Stimulated activated naive B cell treated with anti-CD40 and anti-IgM and Interleukin-4, amounts not matched to agents 10 μg/mL and 1 μg/mL and 100 μg/mL, for 72 hours (primary cell): ENCODE measurements around the gene KCNIP2.
A peak's percentile ranks its signal among the peaks of the same experiment; 100 is the strongest.

ENCODE experiments used
- ATAC-seq, 2 donors: fragments of 150-1000 bp; cut with Tn5 transposase; replicated peaks; 2 replicates each; pipeline ENCODE4 v1.10.0; 2021; ENCODE audit warnings: moderate library complexity in 1 of 2
- DNase-seq: peaks from one replicate; pipeline ENCODE4 v3.0.0; 2021
- H3K27ac Mint-ChIP-seq: one replicate; pipeline ENCODE4 v1.8.0; 2022; ENCODE audit warnings: mild to moderate bottlenecking, mixed read lengths
- H3K27me3 Mint-ChIP-seq, 2 donors: one replicate each; pipeline ENCODE4 v1.8.0; 2022; ENCODE audit warnings: mixed read lengths in 2 of 2
- H3K36me3 Mint-ChIP-seq, 2 donors: one replicate each; pipeline ENCODE4 v1.8.0; 2022; ENCODE audit warnings: mixed read lengths in 2 of 2, mild to moderate bottlenecking in 1 of 2
- H3K4me1 Mint-ChIP-seq, 2 donors: one replicate each; pipeline ENCODE4 v1.8.0; 2022; ENCODE audit warnings: mixed read lengths in 2 of 2, mild to moderate bottlenecking in 1 of 2
- H3K4me3 Mint-ChIP-seq, 2 donors: one replicate each; pipeline ENCODE4 v1.8.0; 2022; ENCODE audit warnings: mild to moderate bottlenecking in 2 of 2, mixed read lengths in 2 of 2, moderate library complexity in 1 of 2
- H3K9me3 Mint-ChIP-seq, 2 donors: one replicate each; pipeline ENCODE4 v1.8.0; 2022; ENCODE audit warnings: mixed read lengths in 2 of 2, mild to moderate bottlenecking in 1 of 2

KCNIP2 gene

DNA sequence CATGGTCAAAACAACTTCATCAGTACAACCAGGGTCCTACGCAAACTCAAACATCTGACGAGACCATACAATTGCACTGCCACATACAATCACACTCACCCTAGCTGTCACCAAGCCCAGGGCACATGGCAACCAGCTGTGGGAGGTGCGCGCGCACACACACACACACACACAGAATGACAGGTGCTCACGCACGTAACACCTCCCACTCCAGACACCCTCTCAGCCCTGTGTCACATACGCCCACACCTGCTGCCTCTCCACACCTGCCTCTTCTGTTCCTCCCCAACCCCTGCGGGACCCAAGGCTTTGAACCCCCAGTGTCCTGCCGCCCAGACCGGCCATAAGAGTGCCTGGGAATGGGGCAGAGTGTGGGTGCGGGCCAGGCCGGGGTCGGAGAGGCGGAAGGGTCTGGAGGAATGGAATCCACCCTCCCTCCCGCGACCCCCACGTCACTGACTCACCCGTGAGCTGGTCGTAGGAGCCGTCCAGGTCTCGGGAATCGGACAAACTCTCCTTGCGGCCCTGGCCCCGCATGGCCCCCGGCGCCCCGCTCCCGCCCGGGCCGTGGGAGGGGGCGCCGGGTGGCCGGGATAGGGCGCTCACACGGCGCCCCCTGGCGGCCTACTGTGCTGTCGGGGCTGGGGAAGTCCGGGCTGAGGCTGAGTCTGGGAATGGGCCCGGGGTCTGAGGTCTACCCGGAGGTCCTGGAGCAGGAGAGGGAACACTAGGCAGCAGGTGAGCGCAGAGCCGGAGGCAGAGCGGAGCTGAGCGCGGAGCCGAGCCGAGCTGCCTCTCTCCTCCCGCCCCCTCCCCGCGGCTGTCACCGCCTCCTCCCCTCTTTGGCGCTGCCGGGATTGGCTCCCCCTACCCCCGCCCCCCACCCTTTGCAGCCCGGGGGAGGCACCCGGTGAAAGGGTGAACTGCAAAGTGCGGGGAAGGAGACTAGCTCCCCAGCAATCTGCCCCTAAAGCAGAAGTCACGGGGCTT lies at the start of gene KCNIP2:
Gene KCNIP2 (minus strand): TSS at position 769 of the 990 bp plus-strand sequence. CDS start 232 bp downstream, at position 537.
- H3K4me3 Mint-ChIP-seq = peak within 1 kb of the TSS; percentile 85 to 92
- peaks cover 12 to 21% of the 10 kb centered on the region in 2 donors for H3K36me3 Mint-ChIP-seq
- H3K4me1 Mint-ChIP-seq = peaks cover 41 to 51% of the 10 kb centered on the region in 2 donors
- ATAC-seq (peak; percentile 31 to 44), DNase-seq (peak; percentile 35)
- peak within 1 kb of the TSS; percentile 90 for H3K27ac Mint-ChIP-seq
- no peaks in the 10 kb centered on the region for H3K27me3 Mint-ChIP-seq
- no peaks in the 10 kb centered on the region for H3K9me3 Mint-ChIP-seq

DNA sequence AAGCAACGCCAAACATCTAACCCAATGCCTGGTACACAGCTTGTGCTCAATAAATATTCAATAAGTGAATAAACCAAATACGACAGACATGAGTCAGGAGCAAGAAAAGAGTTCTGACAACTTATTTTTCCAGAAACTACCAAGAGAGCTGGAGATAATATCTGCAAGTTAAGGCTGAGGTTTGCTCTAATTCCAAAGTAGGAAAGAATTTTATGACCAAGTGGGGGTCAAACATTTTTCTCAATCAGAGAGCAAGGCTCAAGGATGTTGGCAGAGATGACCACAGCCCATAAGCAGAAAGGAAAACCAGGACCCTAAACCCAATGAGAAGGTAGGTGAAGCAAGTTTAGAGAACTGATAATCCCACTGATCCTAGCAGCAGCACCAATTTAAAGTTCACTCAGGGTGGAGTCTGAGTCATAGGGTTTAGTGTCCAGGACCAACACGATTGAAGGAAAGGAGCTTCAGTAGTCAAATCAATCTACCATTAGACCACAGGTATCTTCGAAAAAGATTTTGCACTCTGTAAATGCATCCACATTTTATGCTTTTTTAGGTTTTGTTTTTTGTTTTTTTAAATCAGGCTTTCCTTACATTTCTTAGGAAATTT lies 49.3 kb upstream of the KCNIP2 start:
- ATAC-seq (peak; percentile 37 to 59), DNase-seq (no peak)
- Mint-ChIP-seq H3K4me3 (no peak overlapping the region), H3K27ac (peak overlapping the region; percentile 31), H3K36me3 (peaks cover 7 to 20% of the 10 kb centered on the region in 2 donors), H3K9me3 (peaks cover 0 to 1% of the 10 kb centered on the region in 2 donors), H3K27me3 (no peaks in the 10 kb centered on the region), H3K4me1 (peaks cover 44 to 79% of the 10 kb centered on the region in 2 donors)

- H3K36me3 Mint-ChIP-seq = peaks cover 22 to 25% of the 10 kb centered on the region in 2 donors
- ATAC-seq (peak; percentile 88 to 89), DNase-seq (peak; percentile 64)
- H3K27ac Mint-ChIP-seq = peak overlapping the region; percentile 75
- peaks cover 33 to 55% of the 10 kb centered on the region in 2 donors for H3K4me1 Mint-ChIP-seq
- peak overlapping the region in 1 of 2 donors; percentile 7 for H3K4me3 Mint-ChIP-seq
- no peaks in the 10 kb centered on the region for H3K27me3 Mint-ChIP-seq
- H3K9me3 Mint-ChIP-seq = no peaks in the 10 kb centered on the region
These were observed 45.9 kb upstream of the KCNIP2 start for GRCh38 chr10:101889256-101890210.

GRCh38 chr10:101888251-101888949 lies 44.8 kb upstream of the KCNIP2 start:
- Mint-ChIP-seq H3K36me3 (peaks cover 21 to 27% of the 10 kb centered on the region in 2 donors), H3K27ac (peak overlapping the region; percentile 75), H3K9me3 (no peaks in the 10 kb centered on the region), H3K4me1 (peaks cover 30 to 44% of the 10 kb centered on the region in 2 donors), H3K4me3 (peak overlapping the region in 1 of 2 donors; percentile 29), H3K27me3 (no peaks in the 10 kb centered on the region)
- ATAC-seq (peak in 1 of 2 donors; percentile 24), DNase-seq (no peak)

DNA sequence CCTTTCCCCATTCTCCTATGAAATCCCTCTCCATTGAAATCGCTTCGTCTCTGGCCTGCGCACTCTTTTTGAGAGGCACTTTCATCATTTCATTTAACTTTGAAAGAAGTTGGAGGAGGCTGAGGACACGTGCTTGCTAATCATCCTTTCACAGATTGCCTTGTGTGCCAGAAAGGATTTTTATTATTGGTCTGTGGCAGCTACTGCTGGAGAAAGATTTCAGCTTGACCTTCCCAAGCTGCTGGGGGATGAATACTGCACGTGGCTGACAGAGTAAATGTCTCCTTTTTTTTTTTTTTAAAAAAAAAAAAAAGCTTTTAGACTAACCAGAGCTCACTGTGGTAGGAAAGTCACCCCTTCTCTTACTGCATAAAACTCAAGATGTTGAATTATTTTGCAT lies 44.2 kb upstream of the KCNIP2 start:
- ATAC-seq (no peak), DNase-seq (no peak)
- Mint-ChIP-seq H3K36me3 (peaks cover 20 to 27% of the 10 kb centered on the region in 2 donors), H3K9me3 (no peaks in the 10 kb centered on the region), H3K4me1 (peaks cover 29 to 38% of the 10 kb centered on the region in 2 donors), H3K27ac (peak overlapping the region; percentile 75), H3K27me3 (no peaks in the 10 kb centered on the region), H3K4me3 (no peak overlapping the region)

GRCh38 chr10:101886521-101887312 lies 43.1 kb upstream of the KCNIP2 start:
- DNase-seq (no peak), ATAC-seq (no peak)
- peaks cover 29 to 38% of the 10 kb centered on the region in 2 donors for H3K4me1 Mint-ChIP-seq
- peaks cover 20 to 29% of the 10 kb centered on the region in 2 donors for H3K36me3 Mint-ChIP-seq
- no peaks in the 10 kb centered on the region for H3K9me3 Mint-ChIP-seq
- no peak overlapping the region for H3K27ac Mint-ChIP-seq
- H3K27me3 Mint-ChIP-seq = no peaks in the 10 kb centered on the region
- no peak overlapping the region for H3K4me3 Mint-ChIP-seq

DNA sequence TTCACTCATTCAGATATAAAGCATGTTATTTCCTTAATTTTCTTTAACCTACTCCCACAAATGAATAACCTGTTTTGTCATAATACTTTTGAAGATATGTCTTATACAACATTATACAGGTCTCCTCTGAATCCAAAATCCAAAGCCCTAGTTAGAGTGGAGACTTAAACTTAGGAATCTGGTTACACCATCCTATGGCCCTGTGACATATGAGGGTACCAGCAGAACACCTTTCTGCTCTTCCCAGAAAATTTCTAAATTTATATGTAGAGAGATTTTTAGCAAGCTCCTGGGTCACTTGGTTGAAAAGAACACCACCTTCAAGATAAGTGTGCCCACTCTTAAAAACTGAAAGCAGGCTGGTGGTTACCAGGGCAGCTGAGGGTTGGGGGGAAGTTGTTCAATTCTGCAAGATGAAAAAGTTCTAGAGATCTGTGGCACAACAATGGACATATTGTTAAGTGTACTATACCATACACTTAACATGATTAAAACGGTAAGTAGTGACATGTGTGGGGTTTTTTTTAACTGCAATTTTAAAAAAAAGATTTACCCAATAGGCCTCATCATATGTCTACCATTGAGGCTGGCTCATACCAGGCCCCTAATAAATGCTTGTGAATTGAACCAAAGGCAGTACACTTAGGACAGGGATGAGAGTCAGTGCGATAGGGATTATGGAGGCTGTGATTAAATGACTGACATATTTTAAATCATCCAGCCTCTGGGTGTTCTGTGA lies 37.6 kb upstream of the KCNIP2 start:
- Mint-ChIP-seq H3K4me3 (no peak overlapping the region), H3K36me3 (peaks cover 16 to 30% of the 10 kb centered on the region in 2 donors), H3K9me3 (no peaks in the 10 kb centered on the region), H3K27me3 (no peaks in the 10 kb centered on the region), H3K27ac (no peak overlapping the region), H3K4me1 (peaks cover 16 to 26% of the 10 kb centered on the region in 2 donors)
- DNase-seq = no peak
- no peak for ATAC-seq

- H3K36me3 Mint-ChIP-seq = peaks cover 10 to 29% of the 10 kb centered on the region in 2 donors
- ATAC-seq = no peak
- H3K4me3 Mint-ChIP-seq = no peak overlapping the region
- no peaks in the 10 kb centered on the region for H3K27me3 Mint-ChIP-seq
- no peak for DNase-seq
- no peaks in the 10 kb centered on the region for H3K9me3 Mint-ChIP-seq
- no peak overlapping the region for H3K27ac Mint-ChIP-seq
- peaks cover 21 to 34% of the 10 kb centered on the region in 2 donors for H3K4me1 Mint-ChIP-seq
These were observed 36.6 kb upstream of the KCNIP2 start for GRCh38 chr10:101880232-101880573.

DNA sequence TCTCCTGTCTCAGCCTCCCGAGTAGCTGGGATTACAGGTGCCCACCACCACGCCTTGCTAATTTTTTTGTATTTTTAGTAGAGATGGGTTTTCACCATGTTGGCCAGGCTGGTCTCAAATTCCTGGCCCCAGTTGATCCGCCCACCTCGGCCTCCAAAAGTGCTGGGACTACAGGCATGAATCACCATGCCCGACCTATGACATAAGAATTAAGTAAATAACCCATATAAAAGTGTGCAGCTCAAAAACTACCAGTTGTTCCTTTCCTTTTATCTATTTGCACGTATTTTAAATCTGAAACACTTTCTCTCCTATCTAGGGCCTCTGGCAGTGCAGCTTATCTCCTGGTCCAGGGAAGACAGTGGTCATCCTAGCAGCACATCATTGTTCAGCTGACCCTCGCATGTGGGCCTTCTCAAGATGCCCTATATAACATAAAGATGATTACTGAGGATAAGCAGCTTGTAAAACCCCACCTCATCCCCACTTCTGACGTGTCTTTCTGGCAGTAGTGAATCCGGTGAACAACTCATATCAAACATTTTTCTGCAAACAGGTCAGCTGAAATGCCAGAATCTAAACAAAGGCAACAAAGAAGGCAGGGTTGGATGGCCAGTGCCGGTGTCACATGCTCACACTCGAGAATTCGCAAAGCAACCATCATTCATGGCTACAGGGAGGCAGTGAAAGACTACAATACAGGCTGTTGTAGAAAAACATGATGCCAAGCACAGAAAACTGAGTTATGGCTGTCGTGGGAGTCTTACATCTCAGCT lies 36.0 kb upstream of the KCNIP2 start:
- no peaks in the 10 kb centered on the region for H3K27me3 Mint-ChIP-seq

DNA sequence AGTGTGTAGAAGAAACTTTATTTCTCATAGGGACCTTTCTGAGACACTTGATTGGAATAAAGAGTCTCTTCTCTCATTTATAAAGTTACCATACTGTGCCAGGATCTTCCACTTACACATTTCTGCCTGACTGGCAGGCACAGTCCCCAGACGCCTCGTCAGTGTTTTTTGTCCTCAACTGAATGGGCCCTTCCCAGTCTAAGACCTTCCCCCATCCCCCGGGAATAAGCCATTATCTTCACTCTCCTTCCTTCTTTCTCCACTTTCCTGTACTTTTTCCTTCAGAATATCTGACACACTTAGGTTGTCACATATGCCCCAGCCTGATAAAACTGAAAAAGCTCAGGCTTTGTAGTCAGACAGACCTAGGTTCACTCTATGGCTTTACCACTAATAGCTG lies 35.3 kb upstream of the KCNIP2 start:
- Mint-ChIP-seq H3K9me3 (no peaks in the 10 kb centered on the region), H3K4me1 (peaks cover 26 to 43% of the 10 kb centered on the region in 2 donors), H3K27me3 (no peaks in the 10 kb centered on the region), H3K36me3 (peaks cover 10 to 21% of the 10 kb centered on the region in 2 donors), H3K4me3 (no peak overlapping the region), H3K27ac (no peak overlapping the region)
- DNase-seq = no peak
- no peak for ATAC-seq

More for the DNA sequence above, 36.0 kb upstream of the KCNIP2 start:
- H3K4me3 Mint-ChIP-seq = no peak overlapping the region
- H3K9me3 Mint-ChIP-seq = no peaks in the 10 kb centered on the region
- DNase-seq (no peak), ATAC-seq (no peak)
- peak overlapping the region; percentile 22 for H3K27ac Mint-ChIP-seq
- peaks cover 24 to 39% of the 10 kb centered on the region in 2 donors for H3K4me1 Mint-ChIP-seq
- peaks cover 10 to 24% of the 10 kb centered on the region in 2 donors for H3K36me3 Mint-ChIP-seq

GRCh38 chr10:101875068-101875688 lies 31.6 kb upstream of the KCNIP2 start:
- peak; percentile 34 to 68 for ATAC-seq
- H3K27ac Mint-ChIP-seq = peak overlapping the region; percentile 49
- H3K4me1 Mint-ChIP-seq = peaks cover 16 to 36% of the 10 kb centered on the region in 2 donors
- peaks cover 14 to 17% of the 10 kb centered on the region in 2 donors for H3K36me3 Mint-ChIP-seq
- no peak for DNase-seq
- no peaks in the 10 kb centered on the region for H3K27me3 Mint-ChIP-seq
- no peaks in the 10 kb centered on the region for H3K9me3 Mint-ChIP-seq
- no peak overlapping the region for H3K4me3 Mint-ChIP-seq
